ENCODE results near the gene CREB5. TPM values are rescaled to one million over a fixed set of nuclear protein-coding genes. Genes with fewer than 3 reads are reported as not detected.
A peak's percentile ranks its signal among the peaks of the same experiment; 100 is the strongest.

CREB5 gene
- total and polyA plus RNA-seq, 7 donors = 0.80 to 42.1 (median 4.6) TPM

GRCh38 chr7:28417321-28417940 lies 5.1 kb downstream of the CREB5 start:
- H3K27me3 ChIP-seq = no peaks in the 10 kb centered on the region
- intact Hi-C loops (cut with DNase I) = loop anchor here (5.0 kb wide), 1 partner anchor 120 kb away; no protein-coding TSS in a partner anchor
- DNase-seq = no peak
- no peaks in the 10 kb centered on the region for H3K36me3 ChIP-seq
- WGBS, 2 donors = 47 to 71% methylated on average over 5 of the region's 5 CpGs
- H3K4me3 ChIP-seq = no peak overlapping the region
- no peaks in the 10 kb centered on the region for H3K9me3 ChIP-seq
- no peak for TF ChIP-seq EP300 (IDR thresholded peaks at IDR 0.05)
- TF ChIP-seq CTCF (IDR thresholded peaks at IDR 0.05) = no peak
- no peak for TF ChIP-seq POLR2A (IDR thresholded peaks at IDR 0.05)
- TF ChIP-seq POLR2AphosphoS5 (IDR thresholded peaks at IDR 0.05) = no peak
- peaks cover 0 to 24% (median 18%) of the 10 kb centered on the region in 4 donors for H3K4me1 ChIP-seq
- peak overlapping the region in 1 of 4 donors; percentile 36 for H3K27ac ChIP-seq

- no peak overlapping the region for H3K4me3 ChIP-seq
- intact Hi-C loops (cut with DNase I) = loop anchor here (5.0 kb wide), 1 partner anchor 119 kb away; no protein-coding TSS in a partner anchor
- no peaks in the 10 kb centered on the region for H3K36me3 ChIP-seq
- H3K27ac ChIP-seq = peak overlapping the region in 1 of 4 donors; percentile 36
- TF ChIP-seq EP300 (IDR thresholded peaks at IDR 0.05) (no peak), CTCF (IDR thresholded peaks at IDR 0.05) (no peak), POLR2A (IDR thresholded peaks at IDR 0.05) (no peak), POLR2AphosphoS5 (IDR thresholded peaks at IDR 0.05) (no peak)
- 86 to 90% methylated on average over 2 of the region's 2 CpGs for WGBS, 2 donors
- peaks cover 0 to 24% (median 18%) of the 10 kb centered on the region in 4 donors for H3K4me1 ChIP-seq
- no peaks in the 10 kb centered on the region for H3K27me3 ChIP-seq
- H3K9me3 ChIP-seq = no peaks in the 10 kb centered on the region
- DNase-seq = no peak
Observed at GRCh38 chr7:28418311-28418710, 6.0 kb downstream of the CREB5 start.

DNA sequence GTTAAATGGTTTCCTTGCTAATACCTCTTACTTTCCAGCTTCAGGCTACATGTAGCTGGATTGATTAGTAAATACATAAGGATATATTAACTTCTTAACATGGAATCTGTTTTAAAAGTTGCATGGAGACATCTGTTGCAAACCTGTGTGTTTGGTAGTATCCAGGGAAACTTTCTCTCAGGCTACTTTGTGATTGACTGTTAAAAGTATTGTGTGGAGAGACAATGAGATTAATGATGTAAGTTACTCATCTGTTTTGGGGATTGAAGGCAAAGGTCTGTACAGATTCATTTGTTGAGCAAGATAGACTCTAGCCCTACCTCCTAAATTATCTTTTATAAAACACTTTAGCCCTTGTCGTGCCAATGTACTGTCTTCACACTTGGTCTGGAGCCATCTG lies 6.6 kb downstream of the CREB5 start:
- Histone ChIP-seq H3K4me3 (no peak overlapping the region), H3K27me3 (no peaks in the 10 kb centered on the region), H3K4me1 (peaks cover 0 to 24% (median 18%) of the 10 kb centered on the region in 4 donors), H3K36me3 (no peaks in the 10 kb centered on the region), H3K27ac (peak overlapping the region in 1 of 4 donors; percentile 18), H3K9me3 (no peaks in the 10 kb centered on the region)
- intact Hi-C loops (cut with DNase I) = loop anchor here (5.0 kb wide), 1 partner anchor 118 kb away; no protein-coding TSS in a partner anchor
- TF ChIP-seq POLR2A (IDR thresholded peaks at IDR 0.05) (no peak), EP300 (IDR thresholded peaks at IDR 0.05) (no peak), POLR2AphosphoS5 (IDR thresholded peaks at IDR 0.05) (no peak), CTCF (IDR thresholded peaks at IDR 0.05) (no peak)
- WGBS, 2 donors = 77 to 83% methylated on average over 1 of the region's 1 CpG
- DNase-seq = no peak

- TF ChIP-seq EP300 (IDR thresholded peaks at IDR 0.05) (no peak), POLR2AphosphoS5 (IDR thresholded peaks at IDR 0.05) (peak in 1 of 4 donors; percentile 44), POLR2A (IDR thresholded peaks at IDR 0.05) (no peak)
- no peak overlapping the region for H3K4me3 ChIP-seq
- H3K36me3 ChIP-seq = no peaks in the 10 kb centered on the region
- H3K4me1 ChIP-seq = peaks cover 0 to 24% (median 18%) of the 10 kb centered on the region in 4 donors
- WGBS, 2 donors = 63 to 82% methylated on average over 2 of the region's 2 CpGs
- no peaks in the 10 kb centered on the region for H3K27me3 ChIP-seq
- peak; percentile 77 for DNase-seq
- intact Hi-C loops (cut with DNase I) = loop anchor here (5.0 kb wide), 1 partner anchor 118 kb away; no protein-coding TSS in a partner anchor
- no peaks in the 10 kb centered on the region for H3K9me3 ChIP-seq
- H3K27ac ChIP-seq = peak overlapping the region in 1 of 4 donors; percentile 18
Observed at GRCh38 chr7:28419716-28420115, 7.4 kb downstream of the CREB5 start.

GRCh38 chr7:28423112-28423511 lies 10.8 kb downstream of the CREB5 start:
- intact Hi-C loops (cut with DNase I) = no loop called here
- no peak for DNase-seq
- TF ChIP-seq POLR2A (IDR thresholded peaks at IDR 0.05) (no peak), EP300 (IDR thresholded peaks at IDR 0.05) (no peak), CTCF (IDR thresholded peaks at IDR 0.05) (no peak), POLR2AphosphoS5 (IDR thresholded peaks at IDR 0.05) (no peak)

More at GRCh38 chr7:28423112-28423511, 10.8 kb downstream of the CREB5 start:
- no peaks in the 10 kb centered on the region for H3K36me3 ChIP-seq
- no peak overlapping the region for H3K27ac ChIP-seq
- peaks cover 0 to 15% (median 10%) of the 10 kb centered on the region in 4 donors for H3K4me1 ChIP-seq
- no peak overlapping the region for H3K4me3 ChIP-seq
- no peaks in the 10 kb centered on the region for H3K27me3 ChIP-seq
- no peaks in the 10 kb centered on the region for H3K9me3 ChIP-seq
